ENCODE results near the gene TENM4.

DNA sequence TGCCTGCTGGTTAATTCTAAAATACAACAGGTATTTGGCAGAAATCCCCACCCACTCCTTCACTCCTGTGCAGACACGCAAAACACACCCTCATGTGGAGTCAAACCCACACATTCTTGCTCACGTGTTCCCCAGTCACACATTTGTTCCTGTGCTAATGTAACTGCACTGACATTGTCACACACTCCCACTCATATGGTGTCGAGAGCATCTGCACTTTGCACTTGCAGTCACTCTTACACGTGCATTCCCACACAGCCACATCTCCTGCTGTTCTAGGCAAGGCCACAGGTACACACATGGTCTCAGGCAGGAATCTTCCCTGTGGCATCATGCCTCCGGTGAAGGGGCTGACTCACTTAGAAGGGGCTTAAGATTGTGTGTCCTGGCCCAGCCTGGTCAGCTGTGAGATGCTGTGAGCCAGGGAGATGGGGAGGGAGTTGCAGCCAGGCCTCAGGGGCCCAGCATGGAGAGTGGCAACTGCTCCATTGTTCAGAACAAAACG is 395.0 kb downstream of the TENM4 start:
- no peak for TF ChIP-seq POLR2A (IDR thresholded peaks at IDR 0.05; ENCODE audit: low read length)
- no peak for TF ChIP-seq CBX8 (IDR thresholded peaks at IDR 0.05)
